Esophagus squamous epithelium (tissue), 5 donors: Measurements from ENCODE around the gene MED13L. TPM values are rescaled to one million over a fixed set of nuclear protein-coding genes. Genes with fewer than 3 reads are reported as not detected.
A peak's percentile ranks its signal among the peaks of the same experiment; 100 is the strongest.

ENCODE experiments used
- DNase-seq: peaks from one replicate; lab custom pipeline; 2025; lab: John Stamatoyannopoulos, UW
- H3K27ac ChIP-seq, 4 donors: fragments of 200-600 bp; sonication (generic); one replicate each; pipeline ENCODE4 v1.5.1; 2016 to 2019; ENCODE audit warnings: mild to moderate bottlenecking in 1 of 4
- H3K27me3 ChIP-seq, 4 donors: fragments of 200-600 bp; sonication (generic); 1 replicate in 3 of 4; 2 replicates in 1 of 4; pipeline versions ENCODE4 v1.5.1 to v1.6.0; 2017 to 2021; ENCODE audit warnings: antibody characterized with exemption in 1 of 4
- H3K36me3 ChIP-seq, 3 donors: fragments of 200-600 bp; sonication (generic); one replicate each; pipeline ENCODE4 v1.5.1; 2016 to 2019
- H3K4me1 ChIP-seq, 3 donors: fragments of 200-600 bp; sonication (generic); one replicate each; pipeline ENCODE4 v1.5.1; 2017 to 2019
- H3K4me3 ChIP-seq, 4 donors: fragments of 200-600 bp; sonication (generic); 1 replicate in 3 of 4; 2 replicates in 1 of 4; pipeline ENCODE4 v1.5.1; 2016 to 2019; ENCODE audit warnings: mild to moderate bottlenecking in 2 of 4, moderate library complexity in 1 of 4
- H3K9me3 ChIP-seq, 3 donors: fragments of 200-600 bp; sonication (generic); one replicate each; pipeline ENCODE4 v1.5.1; 2016 to 2019
- POLR2A ChIP-seq, 4 donors: fragments of 450-650 bp; IDR thresholded peaks; one replicate each; pipeline ENCODE4 v1.6.1; 2017; ENCODE audit warnings: antibody characterized with exemption in 4 of 4, mild to moderate bottlenecking in 4 of 4, moderate library complexity in 3 of 4
- WGBS, 2 donors: methylation state at CpG; one replicate each; pipeline ENCODE4 v1.1.5; 2018; 5-methylcytosine and 5-hydroxymethylcytosine counted together
- intact Hi-C: fragments of 100-400 bp; cut with DNase I; formaldehyde crosslinking; loops from one replicate; pipeline ENCODE4 v1.15.0; 2022
- total RNA-seq, 4 donors: library from RNA; depleted of rRNA; stranded (reverse); fragments of >200 nt; gene quantifications; one replicate each; pipeline ENCODE4 v1.1.0, GENCODE V29; 2016
- TF ChIP-seq, protein P1 (sequence below), 6 experiments: fragments of 450-650 bp in 4 of 6; fragments of 200-600 bp in 2 of 6; sonication (generic) in 2 of 6; IDR thresholded peaks; one replicate each; pipeline ENCODE4 v1.5.1; 2016 to 2019; ENCODE audit warnings: antibody characterized with exemption in 6 of 6, mild to moderate bottlenecking in 4 of 6, moderate library complexity in 4 of 6
- donor health status: DM: yes; HTN: yes; CAD: no.

MED13L gene
- total RNA-seq, 4 donors from 2014 or later = 52.2 to 137 (median 62.1) TPM

DNA sequence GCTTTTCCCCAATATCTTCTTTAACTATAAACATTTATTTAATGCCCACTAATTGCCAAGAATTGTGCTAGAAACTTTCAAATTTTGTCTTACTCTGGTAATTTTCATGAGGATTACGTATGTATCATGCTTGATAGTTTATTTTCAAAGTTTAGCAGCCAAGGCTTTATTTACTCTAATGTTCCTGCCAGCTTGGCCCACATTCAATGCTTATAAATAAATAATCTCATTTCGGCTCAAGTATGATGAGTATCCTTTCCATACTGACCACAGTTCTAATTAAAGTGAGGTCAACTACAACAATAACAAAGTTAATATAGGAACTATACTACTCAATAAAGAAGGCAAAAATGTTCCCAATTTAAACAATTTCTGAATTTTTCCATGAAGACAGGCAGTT is 259.2 kb downstream of the MED13L start:
- H3K27ac ChIP-seq = no peak overlapping the region
- TF ChIP-seq, protein P1, sequence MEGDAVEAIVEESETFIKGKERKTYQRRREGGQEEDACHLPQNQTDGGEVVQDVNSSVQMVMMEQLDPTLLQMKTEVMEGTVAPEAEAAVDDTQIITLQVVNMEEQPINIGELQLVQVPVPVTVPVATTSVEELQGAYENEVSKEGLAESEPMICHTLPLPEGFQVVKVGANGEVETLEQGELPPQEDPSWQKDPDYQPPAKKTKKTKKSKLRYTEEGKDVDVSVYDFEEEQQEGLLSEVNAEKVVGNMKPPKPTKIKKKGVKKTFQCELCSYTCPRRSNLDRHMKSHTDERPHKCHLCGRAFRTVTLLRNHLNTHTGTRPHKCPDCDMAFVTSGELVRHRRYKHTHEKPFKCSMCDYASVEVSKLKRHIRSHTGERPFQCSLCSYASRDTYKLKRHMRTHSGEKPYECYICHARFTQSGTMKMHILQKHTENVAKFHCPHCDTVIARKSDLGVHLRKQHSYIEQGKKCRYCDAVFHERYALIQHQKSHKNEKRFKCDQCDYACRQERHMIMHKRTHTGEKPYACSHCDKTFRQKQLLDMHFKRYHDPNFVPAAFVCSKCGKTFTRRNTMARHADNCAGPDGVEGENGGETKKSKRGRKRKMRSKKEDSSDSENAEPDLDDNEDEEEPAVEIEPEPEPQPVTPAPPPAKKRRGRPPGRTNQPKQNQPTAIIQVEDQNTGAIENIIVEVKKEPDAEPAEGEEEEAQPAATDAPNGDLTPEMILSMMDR (IDR thresholded peaks at IDR 0.05) = no peak
- TF ChIP-seq POLR2A (IDR thresholded peaks at IDR 0.05) = no peak
- intact Hi-C loops = no loop called here
- 38 to 39% methylated on average over 2 of the region's 2 CpGs for WGBS, 2 donors
- no peak overlapping the region for H3K4me3 ChIP-seq
- H3K4me1 ChIP-seq = peaks cover 0 to 6% (median 0%) of the 10 kb centered on the region in 3 donors
- DNase-seq = no peak
- no peaks in the 10 kb centered on the region for H3K9me3 ChIP-seq
- no peaks in the 10 kb centered on the region for H3K27me3 ChIP-seq
- H3K36me3 ChIP-seq = peaks cover 0 to 63% (median 6%) of the 10 kb centered on the region in 3 donors

DNA sequence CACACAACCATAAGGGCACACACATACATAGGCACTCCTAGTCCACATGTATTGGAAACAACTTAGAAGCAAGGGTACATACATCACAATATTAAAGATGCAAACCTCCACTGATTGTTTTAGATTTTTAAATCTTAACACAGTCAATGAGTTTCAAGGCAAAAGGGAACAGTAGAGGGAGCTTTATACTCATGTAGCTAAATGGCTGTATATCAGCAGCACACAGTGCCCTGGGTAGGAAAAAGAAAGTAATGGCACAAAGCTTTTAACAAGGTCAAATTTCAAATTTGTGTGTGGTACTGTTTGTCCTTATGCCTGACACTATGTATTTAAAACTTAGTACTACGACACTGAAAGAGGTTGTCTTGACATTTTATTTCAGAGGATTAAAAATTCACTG is 262.0 kb downstream of the MED13L start:
- Histone ChIP-seq H3K4me1 (peaks cover 0 to 6% (median 0%) of the 10 kb centered on the region in 3 donors), H3K4me3 (no peak overlapping the region), H3K9me3 (no peaks in the 10 kb centered on the region), H3K27ac (no peak overlapping the region), H3K27me3 (no peaks in the 10 kb centered on the region), H3K36me3 (peaks cover 0 to 83% (median 6%) of the 10 kb centered on the region in 3 donors)
- intact Hi-C loops = no loop called here
- 53 to 67% methylated on average over 1 of the region's 1 CpG for WGBS, 2 donors
- TF ChIP-seq, protein P1 (IDR thresholded peaks at IDR 0.05) = peak; percentile 17 to 50 (median 35)
- no peak for TF ChIP-seq POLR2A (IDR thresholded peaks at IDR 0.05)
- DNase-seq = no peak

DNA sequence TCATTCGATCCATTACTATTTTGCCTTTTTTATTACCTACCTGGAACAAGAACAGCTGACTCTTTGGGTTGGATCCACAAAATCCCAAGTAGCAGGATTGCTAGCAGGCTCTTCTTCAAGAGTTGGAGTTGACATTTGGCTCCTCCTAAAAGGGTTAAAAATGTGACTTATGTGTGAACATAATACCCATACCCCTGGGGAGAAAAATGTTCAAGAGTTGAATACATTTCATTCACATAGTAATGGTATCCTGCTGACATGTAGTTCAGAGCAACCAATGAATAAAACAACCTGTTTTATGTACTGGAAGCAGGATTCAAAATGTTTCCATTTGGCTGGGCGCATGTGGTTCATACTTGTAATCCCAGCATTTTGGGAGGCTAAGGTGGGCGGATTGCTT is 264.7 kb downstream of the MED13L start:
- WGBS, 2 donors = 98 to 100% methylated on average over 2 to 3 of the region's 3 CpGs
- H3K36me3 ChIP-seq = peaks cover 7 to 88% (median 18%) of the 10 kb centered on the region in 3 donors
- H3K9me3 ChIP-seq = no peaks in the 10 kb centered on the region
- no peak overlapping the region for H3K27ac ChIP-seq
- no peaks in the 10 kb centered on the region for H3K4me1 ChIP-seq
- no peak overlapping the region for H3K4me3 ChIP-seq
- no peak for DNase-seq
- no peaks in the 10 kb centered on the region for H3K27me3 ChIP-seq
- intact Hi-C loops = no loop called here
- TF ChIP-seq POLR2A (IDR thresholded peaks at IDR 0.05) = no peak
- TF ChIP-seq, protein P1 (IDR thresholded peaks at IDR 0.05) = no peak

DNA sequence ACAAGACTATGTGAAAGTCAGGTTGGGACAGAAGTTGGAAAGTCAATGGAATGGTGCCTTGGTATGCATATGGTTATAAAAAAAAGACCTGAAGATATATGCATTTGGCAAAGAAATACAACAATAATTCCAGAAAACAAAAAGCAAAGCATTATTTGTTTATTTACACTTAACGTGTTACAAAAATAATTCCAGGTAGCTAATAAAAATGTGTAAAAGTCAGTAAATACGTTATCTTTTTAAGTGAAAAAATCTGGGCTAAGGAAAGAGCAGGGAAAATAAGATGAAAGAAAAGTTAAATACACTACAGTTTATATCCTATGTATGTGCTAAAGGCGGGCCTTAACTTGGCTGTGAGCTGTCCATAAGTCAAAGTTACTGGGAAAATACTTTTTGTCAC is 266.3 kb downstream of the MED13L start:
- Histone ChIP-seq H3K27me3 (no peaks in the 10 kb centered on the region), H3K36me3 (peaks cover 7 to 91% (median 22%) of the 10 kb centered on the region in 3 donors), H3K4me3 (no peak overlapping the region), H3K4me1 (no peaks in the 10 kb centered on the region), H3K9me3 (no peaks in the 10 kb centered on the region), H3K27ac (no peak overlapping the region)
- no peak for DNase-seq
- 93 to 95% methylated on average over 3 of the region's 3 CpGs for WGBS, 2 donors
- TF ChIP-seq, protein P1 (IDR thresholded peaks at IDR 0.05) = no peak
- no peak for TF ChIP-seq POLR2A (IDR thresholded peaks at IDR 0.05)
- intact Hi-C loops = no loop called here

DNA sequence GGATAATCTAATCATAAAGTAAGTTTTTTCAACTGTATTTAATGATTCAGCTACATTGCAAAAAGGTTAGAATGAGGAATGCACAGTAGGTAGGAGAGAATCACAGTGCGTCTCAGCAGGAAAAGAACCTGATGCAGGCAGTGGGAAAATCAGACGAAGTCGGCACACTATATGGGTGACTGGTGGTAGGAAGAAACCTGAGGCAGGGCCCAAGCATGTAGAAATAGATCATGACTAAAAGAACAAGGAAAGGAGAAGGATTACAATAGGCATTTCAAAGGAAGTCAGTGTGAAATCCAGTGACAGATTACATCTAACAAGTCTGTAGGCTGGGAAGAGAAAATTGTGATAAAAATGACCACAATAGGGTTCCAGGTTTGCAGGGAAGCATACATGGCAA is 267.0 kb downstream of the MED13L start:
- WGBS, 2 donors = 94 to 95% methylated on average over 3 of the region's 3 CpGs
- DNase-seq = no peak
- H3K4me3 ChIP-seq = no peak overlapping the region
- no peaks in the 10 kb centered on the region for H3K27me3 ChIP-seq
- no peaks in the 10 kb centered on the region for H3K4me1 ChIP-seq
- no peak for TF ChIP-seq POLR2A (IDR thresholded peaks at IDR 0.05)
- TF ChIP-seq, protein P1 (IDR thresholded peaks at IDR 0.05) = no peak
- H3K27ac ChIP-seq = no peak overlapping the region
- peaks cover 7 to 99% (median 28%) of the 10 kb centered on the region in 3 donors for H3K36me3 ChIP-seq
- no peaks in the 10 kb centered on the region for H3K9me3 ChIP-seq
- intact Hi-C loops = no loop called here
